ENCODE measurements around the gene OR2A42.
"Not testable (repeated sequence)": the region's sequence is repeated elsewhere in the genome, so short reads cannot be mapped to it uniquely, and the experiment has no call there.

DNA sequence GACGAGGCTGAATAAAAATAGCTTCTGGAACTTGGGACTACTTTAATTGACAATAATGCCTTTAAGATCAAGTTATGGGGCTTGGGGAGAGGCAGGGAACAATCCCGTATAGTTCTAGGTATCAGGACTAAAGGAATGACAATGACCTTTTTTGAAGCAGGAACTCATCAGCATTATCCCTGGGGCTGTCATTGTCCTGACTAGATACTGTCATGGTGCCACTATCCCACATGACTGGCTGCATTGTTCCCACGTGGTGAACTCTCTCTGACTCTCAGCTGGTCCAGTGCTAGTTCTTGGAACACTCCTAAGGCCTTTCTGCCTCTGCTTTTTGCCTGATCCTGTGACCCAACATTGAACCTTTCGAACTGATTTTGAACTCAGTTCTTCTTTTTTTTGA lies 40.5 kb downstream of the OR2A42 start:
- TF ChIP-seq, protein P1, sequence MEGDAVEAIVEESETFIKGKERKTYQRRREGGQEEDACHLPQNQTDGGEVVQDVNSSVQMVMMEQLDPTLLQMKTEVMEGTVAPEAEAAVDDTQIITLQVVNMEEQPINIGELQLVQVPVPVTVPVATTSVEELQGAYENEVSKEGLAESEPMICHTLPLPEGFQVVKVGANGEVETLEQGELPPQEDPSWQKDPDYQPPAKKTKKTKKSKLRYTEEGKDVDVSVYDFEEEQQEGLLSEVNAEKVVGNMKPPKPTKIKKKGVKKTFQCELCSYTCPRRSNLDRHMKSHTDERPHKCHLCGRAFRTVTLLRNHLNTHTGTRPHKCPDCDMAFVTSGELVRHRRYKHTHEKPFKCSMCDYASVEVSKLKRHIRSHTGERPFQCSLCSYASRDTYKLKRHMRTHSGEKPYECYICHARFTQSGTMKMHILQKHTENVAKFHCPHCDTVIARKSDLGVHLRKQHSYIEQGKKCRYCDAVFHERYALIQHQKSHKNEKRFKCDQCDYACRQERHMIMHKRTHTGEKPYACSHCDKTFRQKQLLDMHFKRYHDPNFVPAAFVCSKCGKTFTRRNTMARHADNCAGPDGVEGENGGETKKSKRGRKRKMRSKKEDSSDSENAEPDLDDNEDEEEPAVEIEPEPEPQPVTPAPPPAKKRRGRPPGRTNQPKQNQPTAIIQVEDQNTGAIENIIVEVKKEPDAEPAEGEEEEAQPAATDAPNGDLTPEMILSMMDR (IDR thresholded peaks at IDR 0.05), result not testable (repeated sequence)
- TF ChIP-seq EZH2 (IDR thresholded peaks at IDR 0.05; ENCODE audit: borderline replicate concordance, insufficient read depth, low read depth, low read length, poor library complexity, severe bottlenecking), result not testable (repeated sequence)
